ENCODE measurements around the gene COX4I1. TPM values are rescaled to one million over a fixed set of nuclear protein-coding genes. Genes with fewer than 3 reads are reported as not detected.

Gene COX4I1
- total RNA-seq, 1 donor from 2014 or later, result 346 TPM

DNA sequence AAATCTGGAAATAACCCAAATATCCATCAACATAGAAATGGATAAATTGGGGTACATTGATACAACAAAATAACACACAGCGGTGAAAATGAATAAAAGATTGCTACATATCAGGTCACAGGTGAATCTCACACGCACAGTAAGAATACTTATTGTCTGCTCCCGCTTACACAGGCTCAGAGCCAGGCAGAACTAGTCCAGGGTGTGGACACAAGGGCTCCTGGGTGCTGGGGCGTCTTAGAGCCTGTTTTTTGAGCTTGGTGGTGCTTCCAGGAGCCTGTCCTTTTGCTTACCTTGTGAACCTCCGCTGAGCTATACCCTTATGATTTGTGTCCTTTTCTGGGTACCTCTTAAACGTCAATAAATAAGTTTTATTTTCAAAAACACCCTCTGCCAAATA lies 28.8 kb upstream of the COX4I1 start:
- Mint-ChIP-seq H3K4me1 (no peaks in the 10 kb centered on the region), H3K27ac (no peak overlapping the region), H3K9me3 (no peaks in the 10 kb centered on the region), H3K36me3 (peaks cover 7% of the 10 kb centered on the region), H3K4me3 (no peak overlapping the region), H3K27me3 (ENCODE audit: low read depth) (peaks cover 8% of the 10 kb centered on the region)
- DNase-seq (ENCODE audit: low spot score in 2 of 2, unreplicated experiment in 2 of 2), result no peak
- TF ChIP-seq, protein P1, sequence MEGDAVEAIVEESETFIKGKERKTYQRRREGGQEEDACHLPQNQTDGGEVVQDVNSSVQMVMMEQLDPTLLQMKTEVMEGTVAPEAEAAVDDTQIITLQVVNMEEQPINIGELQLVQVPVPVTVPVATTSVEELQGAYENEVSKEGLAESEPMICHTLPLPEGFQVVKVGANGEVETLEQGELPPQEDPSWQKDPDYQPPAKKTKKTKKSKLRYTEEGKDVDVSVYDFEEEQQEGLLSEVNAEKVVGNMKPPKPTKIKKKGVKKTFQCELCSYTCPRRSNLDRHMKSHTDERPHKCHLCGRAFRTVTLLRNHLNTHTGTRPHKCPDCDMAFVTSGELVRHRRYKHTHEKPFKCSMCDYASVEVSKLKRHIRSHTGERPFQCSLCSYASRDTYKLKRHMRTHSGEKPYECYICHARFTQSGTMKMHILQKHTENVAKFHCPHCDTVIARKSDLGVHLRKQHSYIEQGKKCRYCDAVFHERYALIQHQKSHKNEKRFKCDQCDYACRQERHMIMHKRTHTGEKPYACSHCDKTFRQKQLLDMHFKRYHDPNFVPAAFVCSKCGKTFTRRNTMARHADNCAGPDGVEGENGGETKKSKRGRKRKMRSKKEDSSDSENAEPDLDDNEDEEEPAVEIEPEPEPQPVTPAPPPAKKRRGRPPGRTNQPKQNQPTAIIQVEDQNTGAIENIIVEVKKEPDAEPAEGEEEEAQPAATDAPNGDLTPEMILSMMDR (IDR thresholded peaks at IDR 0.05; ENCODE audit: unreplicated experiment), result no peak

DNA sequence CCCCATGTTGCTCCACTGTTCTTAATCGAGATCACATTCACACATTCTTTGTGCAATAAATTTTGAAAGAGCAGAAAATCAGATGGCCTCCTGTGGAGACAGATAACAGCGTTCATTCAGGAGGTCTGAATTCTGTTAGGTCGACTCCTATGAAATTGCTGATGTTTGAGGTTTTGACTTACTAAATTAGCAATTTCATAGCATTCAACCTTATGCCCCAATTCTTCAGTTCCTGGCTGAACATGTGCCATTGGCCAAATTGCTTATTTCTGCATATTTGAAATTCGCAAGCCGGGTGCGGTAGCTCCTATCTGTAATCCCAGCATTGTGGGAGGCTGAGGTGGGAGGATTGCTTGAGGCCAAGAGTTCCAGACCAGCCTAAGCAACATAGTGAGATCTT lies 26.5 kb upstream of the COX4I1 start:
- H3K4me1 Mint-ChIP-seq, result no peaks in the 10 kb centered on the region
- TF ChIP-seq, protein P1 (IDR thresholded peaks at IDR 0.05; ENCODE audit: unreplicated experiment), result no peak
- no peak overlapping the region for H3K27ac Mint-ChIP-seq
- no peak for DNase-seq (ENCODE audit: low spot score in 2 of 2, unreplicated experiment in 2 of 2)
- peaks cover 11% of the 10 kb centered on the region for H3K36me3 Mint-ChIP-seq
- H3K27me3 Mint-ChIP-seq (ENCODE audit: low read depth), result no peaks in the 10 kb centered on the region
- H3K4me3 Mint-ChIP-seq, result no peak overlapping the region
- H3K9me3 Mint-ChIP-seq, result no peaks in the 10 kb centered on the region

DNA sequence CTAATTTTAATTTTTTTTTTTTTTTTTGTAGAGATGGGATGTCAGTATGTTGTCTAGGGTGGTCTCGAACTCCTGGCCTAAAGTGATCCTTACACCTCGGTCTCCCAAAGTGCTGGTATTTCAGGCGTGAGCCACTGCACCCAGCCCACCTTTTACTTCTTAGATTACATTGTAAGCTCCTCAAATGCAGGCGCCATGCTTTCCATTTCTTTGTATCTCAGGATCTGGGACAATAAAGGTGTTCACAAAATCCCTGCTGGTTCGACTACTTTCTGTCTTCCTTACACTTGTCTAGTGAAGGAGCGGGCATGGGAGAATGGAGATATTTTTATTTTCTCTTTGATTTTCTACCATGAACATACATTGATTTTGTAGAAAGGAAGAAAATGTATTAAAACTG lies 25.4 kb upstream of the COX4I1 start:
- DNase-seq (ENCODE audit: low spot score in 2 of 2, unreplicated experiment in 2 of 2), result no peak
- Mint-ChIP-seq H3K4me3 (no peak overlapping the region), H3K9me3 (no peaks in the 10 kb centered on the region), H3K27ac (no peak overlapping the region), H3K36me3 (peaks cover 15% of the 10 kb centered on the region), H3K4me1 (no peaks in the 10 kb centered on the region), H3K27me3 (ENCODE audit: low read depth) (no peaks in the 10 kb centered on the region)
- TF ChIP-seq, protein P1 (IDR thresholded peaks at IDR 0.05; ENCODE audit: unreplicated experiment), result no peak

DNA sequence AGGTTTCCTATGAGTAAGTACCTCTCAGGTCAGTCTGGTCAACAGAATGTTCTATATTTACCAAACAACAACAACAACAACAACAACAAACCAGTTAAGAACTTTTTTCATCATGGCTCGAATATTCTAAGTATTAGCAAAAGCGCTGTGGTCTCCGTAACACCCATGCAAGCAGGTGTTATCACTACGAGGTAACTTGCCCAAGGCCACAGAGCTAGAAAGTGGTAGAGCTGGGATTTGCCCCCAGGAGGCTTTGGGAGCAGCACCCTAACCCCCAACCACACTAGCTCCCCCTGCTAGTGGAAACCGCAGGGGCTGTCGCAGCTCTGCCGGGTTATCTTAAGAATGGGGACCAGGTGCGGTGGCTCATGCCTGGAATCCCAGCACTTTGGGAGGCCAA lies 24.7 kb upstream of the COX4I1 start:
- Mint-ChIP-seq H3K4me3 (no peak overlapping the region), H3K4me1 (no peaks in the 10 kb centered on the region), H3K36me3 (peaks cover 18% of the 10 kb centered on the region), H3K9me3 (no peaks in the 10 kb centered on the region), H3K27me3 (ENCODE audit: low read depth) (no peaks in the 10 kb centered on the region), H3K27ac (no peak overlapping the region)
- TF ChIP-seq, protein P1 (IDR thresholded peaks at IDR 0.05; ENCODE audit: unreplicated experiment), result no peak
- DNase-seq (ENCODE audit: low spot score in 2 of 2, unreplicated experiment in 2 of 2), result no peak

DNA sequence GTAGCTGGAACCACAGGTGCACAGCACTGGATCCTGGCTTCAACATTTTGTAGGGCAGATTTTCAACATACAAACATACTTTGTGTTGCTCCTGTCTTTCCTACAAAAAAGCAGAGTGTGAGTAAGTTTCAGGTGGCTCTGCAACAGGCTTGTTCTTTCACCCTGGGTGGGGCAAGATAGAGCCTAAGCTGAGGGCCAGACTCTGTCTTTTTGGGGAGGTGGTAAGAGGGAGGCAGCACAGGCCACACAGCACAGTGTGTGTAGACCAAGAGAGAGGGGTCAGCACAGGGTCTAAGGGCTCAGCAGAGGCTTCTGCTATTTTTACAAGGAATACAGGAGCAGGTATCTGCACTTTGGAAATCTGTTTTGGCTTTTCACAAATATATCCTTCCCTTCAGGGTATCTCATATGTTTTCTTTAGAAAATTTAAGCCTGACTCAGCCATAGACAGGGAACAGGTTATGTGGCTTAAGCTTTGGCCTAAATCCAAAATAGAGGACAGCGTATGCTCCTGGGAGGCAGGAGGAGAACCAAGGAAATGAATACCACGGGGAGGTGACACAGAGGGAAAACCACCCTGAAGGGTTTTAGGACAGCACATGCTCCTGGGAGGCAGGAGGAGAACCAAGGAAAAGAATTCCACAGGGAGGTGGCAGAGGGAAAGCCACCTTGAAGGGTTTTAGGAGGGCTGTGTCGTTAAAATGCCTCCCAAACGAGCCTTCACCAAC lies 21.7 kb upstream of the COX4I1 start:
- DNase-seq (ENCODE audit: low spot score in 2 of 2, unreplicated experiment in 2 of 2), result no peak
- Mint-ChIP-seq H3K9me3 (no peaks in the 10 kb centered on the region), H3K4me3 (no peak overlapping the region), H3K27ac (no peak overlapping the region), H3K4me1 (no peaks in the 10 kb centered on the region), H3K27me3 (ENCODE audit: low read depth) (no peaks in the 10 kb centered on the region), H3K36me3 (peaks cover 18% of the 10 kb centered on the region)
- TF ChIP-seq, protein P1 (IDR thresholded peaks at IDR 0.05; ENCODE audit: unreplicated experiment), result no peak

Data from mesothelial cell of epicardium (in vitro differentiated cells).